Transverse colon (tissue), 3 donors: ENCODE data around the gene SCYGR1.

ENCODE experiments used
- CTCF ChIP-seq, 5 experiments: fragments of 200-600 bp in 3 of 5; fragments of 450-650 bp in 2 of 5; sonication (generic) in 3 of 5; IDR thresholded peaks; 1 replicate in 2 of 5; 2 replicates in 3 of 5; pipeline ENCODE4 v1.5.1; 2016 to 2017; ENCODE audit warnings: antibody characterized with exemption in 5 of 5, inconsistent platforms in 3 of 5, mild to moderate bottlenecking in 2 of 5, moderate library complexity in 1 of 5
- POLR2A ChIP-seq: fragments of 450-650 bp; IDR thresholded peaks from one replicate; pipeline ENCODE4 v1.6.1; 2016; ENCODE audit warnings: antibody characterized with exemption, mild to moderate bottlenecking, moderate library complexity

- TF ChIP-seq CTCF (IDR thresholded peaks at IDR 0.05): no peak
- TF ChIP-seq POLR2A: no peak
Observed at GRCh38 chr2:227360351-227360750, 27.4 kb downstream of the SCYGR1 start.
